Measurements from ENCODE around the gene FHOD3. TPM values are rescaled to one million over a fixed set of nuclear protein-coding genes. Genes with fewer than 3 reads are reported as not detected.

Gene FHOD3
- total and polyA plus RNA-seq, 2 of the 13 experiments (the other 11 are each of a cell fraction or from before 2014, with no cell fraction given) = 0.07 TPM; not detected in 1

DNA sequence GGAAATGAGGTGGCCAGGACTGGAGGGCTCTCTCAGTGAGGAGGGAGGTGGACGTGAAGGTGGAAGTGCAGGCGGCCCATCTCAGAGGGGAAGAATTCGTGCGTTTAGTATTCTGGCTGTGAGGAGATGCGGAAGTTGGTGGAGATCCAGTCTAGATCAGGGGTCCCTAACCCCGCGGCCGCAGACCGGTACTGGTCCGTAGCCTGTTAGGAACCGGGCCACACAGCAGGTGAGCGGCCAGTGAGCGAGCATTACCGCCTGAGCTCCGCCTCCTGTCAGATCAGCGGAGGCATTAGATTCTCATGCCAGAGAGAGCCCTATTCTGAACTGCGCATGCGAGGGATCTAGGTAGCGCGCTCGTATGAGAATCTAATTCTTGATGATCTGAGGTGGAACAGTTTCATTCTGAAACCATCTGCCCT lies 1.6 kb upstream of the FHOD3 start:
- CTCF ChIA-PET (ENCODE audit: low intra/inter-chr PET ratio, low total read pairs) = no interaction called here
- in situ Hi-C loops (cut with HindIII; ENCODE audit: extremely low pct_ligation_motif_present, low pct_unique_long_range_greater_than_20kb) (loop anchor here (10.0 kb wide), 1 partner anchor 279 kb away; no protein-coding TSS in a partner anchor), intact Hi-C loops (cut with micrococcal nuclease; ENCODE audit: unreplicated experiment) (loop anchor here (2.0 to 5.0 kb wide), 2 partner anchors 117 to 276 kb away; no protein-coding TSS in a partner anchor)
- ATAC-seq (no peak), FAIRE-seq (no peak), DNase-seq (ENCODE audit: low spot score) (no peak)
- no TSS peak for BruUV-seq (replicated peaks)
- WGBS (ENCODE audit: low lambda C conversion rate) = 66% methylated on average over 8 of the region's 21 CpGs
- H3K27me3 ChIP-seq (ENCODE audit: control insufficient read depth in 1 of 2, insufficient read depth in 2 of 2, low read length in 2 of 2) = peaks cover 0 to 52% of the 10 kb centered on the region in 2 experiments; a peak in 4 of 5 replicates
- H4K20me1 ChIP-seq (ENCODE audit: insufficient read depth, low read length) = no peaks in the 10 kb centered on the region
- no peak overlapping the region for H3K9ac ChIP-seq (ENCODE audit: insufficient read depth, low read depth, low read length)
- H3K27ac ChIP-seq (ENCODE audit: extremely low read length, insufficient read depth, low read length) = no peak overlapping the region
- no peaks in the 10 kb centered on the region for H3K79me2 ChIP-seq (ENCODE audit: insufficient read depth, low read length)
- no peaks in the 10 kb centered on the region for H3K9me3 ChIP-seq (ENCODE audit: low read length)
- POLR2A ChIA-PET = no interaction called here
- H3K4me2 ChIP-seq (ENCODE audit: low read depth, low read length) = no peak overlapping the region
- H2AFZ ChIP-seq (ENCODE audit: low read length) = no peak overlapping the region
- H3K4me1 ChIP-seq (ENCODE audit: insufficient read depth, low read length) = peaks cover 9% of the 10 kb centered on the region; the same call in 1 of the 2 replicates
- H3K4me3 ChIP-seq (replicated peaks in 1 of 3; ENCODE audit: insufficient read depth in 1 of 3, low read depth in 2 of 3, low read length in 3 of 3) = no peak overlapping the region
- H3K36me3 ChIP-seq (replicated peaks in 1 of 2; ENCODE audit: control insufficient read depth in 1 of 2, insufficient read depth in 2 of 2, low read length in 2 of 2) = no peaks in the 10 kb centered on the region
- TF ChIP-seq, protein P1, sequence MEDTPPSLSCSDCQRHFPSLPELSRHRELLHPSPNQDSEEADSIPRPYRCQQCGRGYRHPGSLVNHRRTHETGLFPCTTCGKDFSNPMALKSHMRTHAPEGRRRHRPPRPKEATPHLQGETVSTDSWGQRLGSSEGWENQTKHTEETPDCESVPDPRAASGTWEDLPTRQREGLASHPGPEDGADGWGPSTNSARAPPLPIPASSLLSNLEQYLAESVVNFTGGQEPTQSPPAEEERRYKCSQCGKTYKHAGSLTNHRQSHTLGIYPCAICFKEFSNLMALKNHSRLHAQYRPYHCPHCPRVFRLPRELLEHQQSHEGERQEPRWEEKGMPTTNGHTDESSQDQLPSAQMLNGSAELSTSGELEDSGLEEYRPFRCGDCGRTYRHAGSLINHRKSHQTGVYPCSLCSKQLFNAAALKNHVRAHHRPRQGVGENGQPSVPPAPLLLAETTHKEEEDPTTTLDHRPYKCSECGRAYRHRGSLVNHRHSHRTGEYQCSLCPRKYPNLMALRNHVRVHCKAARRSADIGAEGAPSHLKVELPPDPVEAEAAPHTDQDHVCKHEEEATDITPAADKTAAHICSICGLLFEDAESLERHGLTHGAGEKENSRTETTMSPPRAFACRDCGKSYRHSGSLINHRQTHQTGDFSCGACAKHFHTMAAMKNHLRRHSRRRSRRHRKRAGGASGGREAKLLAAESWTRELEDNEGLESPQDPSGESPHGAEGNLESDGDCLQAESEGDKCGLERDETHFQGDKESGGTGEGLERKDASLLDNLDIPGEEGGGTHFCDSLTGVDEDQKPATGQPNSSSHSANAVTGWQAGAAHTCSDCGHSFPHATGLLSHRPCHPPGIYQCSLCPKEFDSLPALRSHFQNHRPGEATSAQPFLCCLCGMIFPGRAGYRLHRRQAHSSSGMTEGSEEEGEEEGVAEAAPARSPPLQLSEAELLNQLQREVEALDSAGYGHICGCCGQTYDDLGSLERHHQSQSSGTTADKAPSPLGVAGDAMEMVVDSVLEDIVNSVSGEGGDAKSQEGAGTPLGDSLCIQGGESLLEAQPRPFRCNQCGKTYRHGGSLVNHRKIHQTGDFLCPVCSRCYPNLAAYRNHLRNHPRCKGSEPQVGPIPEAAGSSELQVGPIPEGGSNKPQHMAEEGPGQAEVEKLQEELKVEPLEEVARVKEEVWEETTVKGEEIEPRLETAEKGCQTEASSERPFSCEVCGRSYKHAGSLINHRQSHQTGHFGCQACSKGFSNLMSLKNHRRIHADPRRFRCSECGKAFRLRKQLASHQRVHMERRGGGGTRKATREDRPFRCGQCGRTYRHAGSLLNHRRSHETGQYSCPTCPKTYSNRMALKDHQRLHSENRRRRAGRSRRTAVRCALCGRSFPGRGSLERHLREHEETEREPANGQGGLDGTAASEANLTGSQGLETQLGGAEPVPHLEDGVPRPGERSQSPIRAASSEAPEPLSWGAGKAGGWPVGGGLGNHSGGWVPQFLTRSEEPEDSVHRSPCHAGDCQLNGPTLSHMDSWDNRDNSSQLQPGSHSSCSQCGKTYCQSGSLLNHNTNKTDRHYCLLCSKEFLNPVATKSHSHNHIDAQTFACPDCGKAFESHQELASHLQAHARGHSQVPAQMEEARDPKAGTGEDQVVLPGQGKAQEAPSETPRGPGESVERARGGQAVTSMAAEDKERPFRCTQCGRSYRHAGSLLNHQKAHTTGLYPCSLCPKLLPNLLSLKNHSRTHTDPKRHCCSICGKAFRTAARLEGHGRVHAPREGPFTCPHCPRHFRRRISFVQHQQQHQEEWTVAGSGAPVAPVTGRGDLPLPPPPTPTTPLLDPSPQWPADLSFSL (CRISPR knock-in tag; IDR thresholded peaks at IDR 0.05) = no peak
- TF ChIP-seq, protein P2, sequence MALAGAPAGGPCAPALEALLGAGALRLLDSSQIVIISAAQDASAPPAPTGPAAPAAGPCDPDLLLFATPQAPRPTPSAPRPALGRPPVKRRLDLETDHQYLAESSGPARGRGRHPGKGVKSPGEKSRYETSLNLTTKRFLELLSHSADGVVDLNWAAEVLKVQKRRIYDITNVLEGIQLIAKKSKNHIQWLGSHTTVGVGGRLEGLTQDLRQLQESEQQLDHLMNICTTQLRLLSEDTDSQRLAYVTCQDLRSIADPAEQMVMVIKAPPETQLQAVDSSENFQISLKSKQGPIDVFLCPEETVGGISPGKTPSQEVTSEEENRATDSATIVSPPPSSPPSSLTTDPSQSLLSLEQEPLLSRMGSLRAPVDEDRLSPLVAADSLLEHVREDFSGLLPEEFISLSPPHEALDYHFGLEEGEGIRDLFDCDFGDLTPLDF (CRISPR knock-in tag; IDR thresholded peaks at IDR 0.05) = no peak
- TF ChIP-seq ZNF317 (CRISPR knock-in tag; IDR thresholded peaks at IDR 0.05) (no peak), SRSF9 (IDR thresholded peaks at IDR 0.05; ENCODE audit: borderline replicate concordance, insufficient read depth, low read depth, low read length, poor library complexity, severe bottlenecking) (no peak), ZNF572 (CRISPR knock-in tag; IDR thresholded peaks at IDR 0.05) (no peak), ZFP82 (CRISPR knock-in tag; IDR thresholded peaks at IDR 0.05; ENCODE audit: borderline replicate concordance) (no peak), SOX6 (IDR thresholded peaks at IDR 0.05) (no peak), SOX6 (CRISPR knock-in tag; IDR thresholded peaks at IDR 0.05) (no peak)
- TF ChIP-seq, protein P3, sequence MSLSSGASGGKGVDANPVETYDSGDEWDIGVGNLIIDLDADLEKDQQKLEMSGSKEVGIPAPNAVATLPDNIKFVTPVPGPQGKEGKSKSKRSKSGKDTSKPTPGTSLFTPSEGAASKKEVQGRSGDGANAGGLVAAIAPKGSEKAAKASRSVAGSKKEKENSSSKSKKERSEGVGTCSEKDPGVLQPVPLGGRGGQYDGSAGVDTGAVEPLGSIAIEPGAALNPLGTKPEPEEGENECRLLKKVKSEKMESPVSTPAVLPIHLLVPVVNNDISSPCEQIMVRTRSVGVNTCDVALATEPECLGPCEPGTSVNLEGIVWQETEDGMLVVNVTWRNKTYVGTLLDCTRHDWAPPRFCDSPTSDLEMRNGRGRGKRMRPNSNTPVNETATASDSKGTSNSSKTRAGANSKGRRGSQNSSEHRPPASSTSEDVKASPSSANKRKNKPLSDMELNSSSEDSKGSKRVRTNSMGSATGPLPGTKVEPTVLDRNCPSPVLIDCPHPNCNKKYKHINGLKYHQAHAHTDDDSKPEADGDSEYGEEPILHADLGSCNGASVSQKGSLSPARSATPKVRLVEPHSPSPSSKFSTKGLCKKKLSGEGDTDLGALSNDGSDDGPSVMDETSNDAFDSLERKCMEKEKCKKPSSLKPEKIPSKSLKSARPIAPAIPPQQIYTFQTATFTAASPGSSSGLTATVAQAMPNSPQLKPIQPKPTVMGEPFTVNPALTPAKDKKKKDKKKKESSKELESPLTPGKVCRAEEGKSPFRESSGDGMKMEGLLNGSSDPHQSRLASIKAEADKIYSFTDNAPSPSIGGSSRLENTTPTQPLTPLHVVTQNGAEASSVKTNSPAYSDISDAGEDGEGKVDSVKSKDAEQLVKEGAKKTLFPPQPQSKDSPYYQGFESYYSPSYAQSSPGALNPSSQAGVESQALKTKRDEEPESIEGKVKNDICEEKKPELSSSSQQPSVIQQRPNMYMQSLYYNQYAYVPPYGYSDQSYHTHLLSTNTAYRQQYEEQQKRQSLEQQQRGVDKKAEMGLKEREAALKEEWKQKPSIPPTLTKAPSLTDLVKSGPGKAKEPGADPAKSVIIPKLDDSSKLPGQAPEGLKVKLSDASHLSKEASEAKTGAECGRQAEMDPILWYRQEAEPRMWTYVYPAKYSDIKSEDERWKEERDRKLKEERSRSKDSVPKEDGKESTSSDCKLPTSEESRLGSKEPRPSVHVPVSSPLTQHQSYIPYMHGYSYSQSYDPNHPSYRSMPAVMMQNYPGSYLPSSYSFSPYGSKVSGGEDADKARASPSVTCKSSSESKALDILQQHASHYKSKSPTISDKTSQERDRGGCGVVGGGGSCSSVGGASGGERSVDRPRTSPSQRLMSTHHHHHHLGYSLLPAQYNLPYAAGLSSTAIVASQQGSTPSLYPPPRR (CRISPR knock-in tag; IDR thresholded peaks at IDR 0.05; ENCODE audit: borderline replicate concordance) = no peak
- TF ChIP-seq, protein P4, sequence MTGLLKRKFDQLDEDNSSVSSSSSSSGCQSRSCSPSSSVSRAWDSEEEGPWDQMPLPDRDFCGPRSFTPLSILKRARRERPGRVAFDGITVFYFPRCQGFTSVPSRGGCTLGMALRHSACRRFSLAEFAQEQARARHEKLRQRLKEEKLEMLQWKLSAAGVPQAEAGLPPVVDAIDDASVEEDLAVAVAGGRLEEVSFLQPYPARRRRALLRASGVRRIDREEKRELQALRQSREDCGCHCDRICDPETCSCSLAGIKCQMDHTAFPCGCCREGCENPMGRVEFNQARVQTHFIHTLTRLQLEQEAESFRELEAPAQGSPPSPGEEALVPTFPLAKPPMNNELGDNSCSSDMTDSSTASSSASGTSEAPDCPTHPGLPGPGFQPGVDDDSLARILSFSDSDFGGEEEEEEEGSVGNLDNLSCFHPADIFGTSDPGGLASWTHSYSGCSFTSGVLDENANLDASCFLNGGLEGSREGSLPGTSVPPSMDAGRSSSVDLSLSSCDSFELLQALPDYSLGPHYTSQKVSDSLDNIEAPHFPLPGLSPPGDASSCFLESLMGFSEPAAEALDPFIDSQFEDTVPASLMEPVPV (CRISPR knock-in tag; IDR thresholded peaks at IDR 0.05) = no peak

Measured in HepG2 (cell line).